PFSK-1 (cell line): ENCODE results near the gene PVALEF.

ENCODE experiments used
- FOXP2 ChIP-seq: optimal IDR thresholded peaks from 2 replicates; pipeline ENCODE3; 2011; ENCODE audit warnings: borderline replicate concordance, control low read depth, inconsistent platforms; ENCODE audit not compliant: insufficient read depth; ENCODE audit errors: extremely low read length, extremely low read depth
- POLR2AphosphoS5 ChIP-seq: IDR thresholded peaks from 2 replicates; pipeline ENCODE4 v1.6.1; 2012; ENCODE audit warnings: low read depth, mild to moderate bottlenecking, control low read depth, low read length, moderate library complexity
- REST ChIP-seq, 2 experiments: IDR thresholded peaks; 2 replicates each; pipeline versions ENCODE4 v1.6.1 to v1.8.0; 2011 to 2012; ENCODE audit warnings: low read depth in 2 of 2, low read length in 2 of 2, control low read depth in 1 of 2, inconsistent platforms in 1 of 2, mild to moderate bottlenecking in 1 of 2, moderate library complexity in 1 of 2; ENCODE audit not compliant: insufficient read depth in 1 of 2
- SIN3A ChIP-seq: IDR thresholded peaks from 2 replicates; pipeline ENCODE4 v1.6.1; 2012; ENCODE audit warnings: mild to moderate bottlenecking, low read length, moderate library complexity, borderline replicate concordance; ENCODE audit not compliant: insufficient read depth
- TAF1 ChIP-seq: IDR thresholded peaks from 2 replicates; pipeline ENCODE4 v1.6.1; 2012; ENCODE audit warnings: low read length, control low read depth, borderline replicate concordance; ENCODE audit not compliant: insufficient read depth

The PVALEF gene

GRCh38 chr17:81228834-81229665 lies 63.7 kb downstream of the PVALEF start:
- no peak for TF ChIP-seq POLR2AphosphoS5
- TF ChIP-seq REST (IDR thresholded peaks at IDR 0.05; ENCODE audit: insufficient read depth in 1 of 2, low read depth in 2 of 2, low read length in 2 of 2) = no peak
- TF ChIP-seq SIN3A = no peak
- no peak for TF ChIP-seq TAF1
- TF ChIP-seq FOXP2 = no peak

- TF ChIP-seq SIN3A = no peak
- TF ChIP-seq POLR2AphosphoS5 = no peak
- TF ChIP-seq REST (IDR thresholded peaks at IDR 0.05; ENCODE audit: insufficient read depth in 1 of 2, low read depth in 2 of 2, low read length in 2 of 2) = no peak
- TF ChIP-seq TAF1 = no peak
- no peak for TF ChIP-seq FOXP2
Measured at GRCh38 chr17:81229666-81229920, 64.3 kb downstream of the PVALEF start.

GRCh38 chr17:81230043-81230820 lies 64.9 kb downstream of the PVALEF start:
- no peak for TF ChIP-seq REST (IDR thresholded peaks at IDR 0.05; ENCODE audit: insufficient read depth in 1 of 2, low read depth in 2 of 2, low read length in 2 of 2)
- TF ChIP-seq FOXP2 = no peak
- TF ChIP-seq SIN3A = no peak
- TF ChIP-seq TAF1 = no peak
- TF ChIP-seq POLR2AphosphoS5 = no peak

- TF ChIP-seq POLR2AphosphoS5 = no peak
- TF ChIP-seq FOXP2 = no peak
- no peak for TF ChIP-seq TAF1
- TF ChIP-seq SIN3A = no peak
- no peak for TF ChIP-seq REST (IDR thresholded peaks at IDR 0.05; ENCODE audit: insufficient read depth in 1 of 2, low read depth in 2 of 2, low read length in 2 of 2)
Measured at GRCh38 chr17:81231121-81231645, 65.9 kb downstream of the PVALEF start.
